Liver (tissue), 9 donors: ENCODE results near the gene RAD50. TPM values are rescaled to one million over a fixed set of nuclear protein-coding genes. Genes with fewer than 3 reads are reported as not detected.

Source experiments
- DNase-seq: peaks from one replicate; pipeline ENCODE4 v3.0.0-alpha.2; 2017; ENCODE audit warnings: low spot score
- H3K27ac ChIP-seq, 2 donors: one replicate each; pipeline ENCODE4 v1.7.0; 2013; ENCODE audit warnings: inconsistent platforms in 2 of 2, low read length in 2 of 2, control low read depth in 1 of 2, low read depth in 1 of 2, mild to moderate bottlenecking in 1 of 2
- H3K27me3 ChIP-seq, 4 donors: one replicate each; pipeline versions ENCODE4 v1.6.1 to v1.7.0; 2013; ENCODE audit warnings: low read length in 3 of 4, inconsistent platforms in 1 of 4, mild to moderate bottlenecking in 1 of 4, moderate library complexity in 1 of 4; ENCODE audit not compliant: control insufficient read depth in 4 of 4, insufficient read depth in 4 of 4
- H3K36me3 ChIP-seq, 4 donors: one replicate each; pipeline versions ENCODE4 v1.6.1 to v1.7.0; 2013; ENCODE audit warnings: low read length in 3 of 4, mild to moderate bottlenecking in 3 of 4, low read depth in 1 of 4, moderate library complexity in 1 of 4; ENCODE audit not compliant: control insufficient read depth in 4 of 4, insufficient read depth in 3 of 4
- H3K4me1 ChIP-seq, 4 donors: one replicate each; pipeline versions ENCODE4 v1.6.1 to v1.7.0; 2013; ENCODE audit warnings: low read length in 3 of 4, mild to moderate bottlenecking in 3 of 4, moderate library complexity in 1 of 4; ENCODE audit not compliant: control insufficient read depth in 4 of 4, insufficient read depth in 4 of 4
- H3K4me3 ChIP-seq, 3 donors: one replicate each; pipeline versions ENCODE4 v1.6.1 to v1.7.0; 2013; ENCODE audit warnings: low read length in 3 of 3, control low read depth in 1 of 3, low read depth in 1 of 3, mild to moderate bottlenecking in 1 of 3
- H3K9ac ChIP-seq, 2 donors: one replicate each; pipeline ENCODE4 v1.7.0; 2013; ENCODE audit warnings: low read length in 2 of 2, mild to moderate bottlenecking in 2 of 2, moderate library complexity in 2 of 2, control low read depth in 1 of 2, low read depth in 1 of 2
- H3K9me3 ChIP-seq, 4 donors: one replicate each; pipeline versions ENCODE4 v1.6.1 to v1.7.0; 2013; ENCODE audit warnings: low read length in 3 of 4; ENCODE audit not compliant: control insufficient read depth in 4 of 4
- ATF3 ChIP-seq: IDR thresholded peaks from 2 replicates; pipeline ENCODE4 v1.6.1; 2016; ENCODE audit warnings: antibody characterized with exemption
- EGR1 ChIP-seq, 2 donors: IDR thresholded peaks; 2 replicates each; pipeline ENCODE4 v1.6.1; 2016 to 2018; ENCODE audit warnings: antibody characterized with exemption in 2 of 2, low read depth in 2 of 2
- FOXA1 ChIP-seq: IDR thresholded peaks from 2 replicates; pipeline ENCODE4 v1.6.1; 2016; ENCODE audit warnings: antibody characterized with exemption
- FOXA2 ChIP-seq: IDR thresholded peaks from 2 replicates; pipeline ENCODE4 v1.6.1; 2016; ENCODE audit warnings: antibody characterized with exemption
- GABPA ChIP-seq, 2 donors: IDR thresholded peaks in 1 of 2; conservative IDR thresholded peaks in 1 of 2; 2 replicates each; pipeline ENCODE4 v1.6.1; 2016; ENCODE audit warnings: antibody characterized with exemption in 2 of 2, mild to moderate bottlenecking in 1 of 2, moderate library complexity in 1 of 2
- HNF4A ChIP-seq, 2 donors: conservative IDR thresholded peaks; 2 replicates each; pipeline ENCODE4 v1.6.1; 2016; ENCODE audit warnings: antibody characterized with exemption in 2 of 2, mild to moderate bottlenecking in 2 of 2
- HNF4G ChIP-seq: IDR thresholded peaks from 2 replicates; pipeline ENCODE4 v1.6.1; 2016; ENCODE audit warnings: antibody characterized with exemption
- JUND ChIP-seq, 2 donors: IDR thresholded peaks; 2 replicates each; pipeline ENCODE4 v1.6.1; 2016; ENCODE audit warnings: antibody characterized with exemption in 2 of 2
- MAX ChIP-seq: IDR thresholded peaks from 2 replicates; pipeline ENCODE4 v1.6.1; 2016; ENCODE audit warnings: antibody characterized with exemption
- NR2F2 ChIP-seq: IDR thresholded peaks from 2 replicates; pipeline ENCODE4 v1.6.1; 2016; ENCODE audit warnings: antibody characterized with exemption
- RAD21 ChIP-seq, 2 donors: IDR thresholded peaks; 2 replicates each; pipeline ENCODE4 v1.6.1; 2016; ENCODE audit warnings: antibody characterized with exemption in 2 of 2, mild to moderate bottlenecking in 2 of 2
- REST ChIP-seq: IDR thresholded peaks from 2 replicates; pipeline ENCODE4 v1.6.1; 2016; ENCODE audit warnings: antibody characterized with exemption, mild to moderate bottlenecking
- RXRA ChIP-seq, 2 donors: IDR thresholded peaks; 2 replicates each; pipeline ENCODE4 v1.6.1; 2017 to 2018; ENCODE audit warnings: antibody characterized with exemption in 2 of 2, mild to moderate bottlenecking in 1 of 2
- SP1 ChIP-seq: IDR thresholded peaks from 2 replicates; pipeline ENCODE4 v1.6.1; 2018; ENCODE audit warnings: antibody characterized with exemption, mild to moderate bottlenecking
- TAF1 ChIP-seq: conservative IDR thresholded peaks from 2 replicates; pipeline ENCODE4 v1.6.1; 2016; ENCODE audit warnings: antibody characterized with exemption, mild to moderate bottlenecking
- YY1 ChIP-seq: IDR thresholded peaks from 2 replicates; pipeline ENCODE4 v1.6.1; 2016; ENCODE audit warnings: antibody characterized with exemption, mild to moderate bottlenecking
- ZBTB33 ChIP-seq: IDR thresholded peaks from 2 replicates; pipeline ENCODE4 v1.6.1; 2016; ENCODE audit warnings: antibody characterized with exemption
- WGBS: extraction: QIAGEN DNeasy Blood & Tissue Kit; methylation state at CpG from one replicate; pipeline ENCODE4 v1.1.7; 2013; 5-methylcytosine and 5-hydroxymethylcytosine counted together
- polyA plus RNA-seq, 2 donors: library from polyadenylated mRNA; stranded (reverse) in 1 of 2; unstranded in 1 of 2; fragments of 200-250 nt in 1 of 2; fragments of >200 nt in 1 of 2; fragmentation: Nextera tagmentation in 1 of 2; extraction: Ambion mirVana in 1 of 2; gene quantifications; one replicate each; pipeline versions ENCODE4 v1.2.1 to v1.2.3, GENCODE V29; 2013 to 2015
- total RNA-seq, 2 donors: library from RNA; depleted of rRNA; stranded (reverse); fragments of >200 nt; gene quantifications; one replicate each; pipeline ENCODE4 v1.2.3, GENCODE V29; 2014
- TF ChIP-seq, protein P1 (sequence below): fragments of 150-350 bp; IDR thresholded peaks from 2 replicates; pipeline ENCODE4 v1.5.1; 2017; ENCODE audit warnings: improper control_type of control experiment, low read depth, low read length; ENCODE audit not compliant: missing input control
- donor health status: healthy.
- donor health status: healthy.
- donor health status: healthy.
- donor health status: healthy.
- donor health status: healthy.

The RAD50 gene
- total and polyA plus RNA-seq, 4 donors, result 6.1 to 18.7 (median 14.9) TPM

- H3K27ac ChIP-seq, result no peak overlapping the region
- no peak for TF ChIP-seq NR2F2
- TF ChIP-seq MAX, result no peak
- no peak for TF ChIP-seq REST
- TF ChIP-seq ZBTB33, result no peak
- no peak for TF ChIP-seq GABPA (IDR thresholded peaks at IDR 0.05 in 1 of 2, conservative IDR thresholded peaks at IDR 0.05 in 1 of 2)
- no peak for TF ChIP-seq ATF3
- no peak for TF ChIP-seq FOXA2
- TF ChIP-seq SP1, result no peak
- TF ChIP-seq EGR1 (IDR thresholded peaks at IDR 0.05; ENCODE audit: low read depth in 2 of 2), result no peak
- TF ChIP-seq JUND (IDR thresholded peaks at IDR 0.05), result no peak
- DNase-seq, result no peak
- no peaks in the 10 kb centered on the region for H3K27me3 ChIP-seq
- no peak overlapping the region for H3K4me3 ChIP-seq
- no peaks in the 10 kb centered on the region for H3K9me3 ChIP-seq
- WGBS, result 98% methylated on average over 3 of the region's 3 CpGs
- H3K4me1 ChIP-seq, result peaks cover 0 to 1% (median 0%) of the 10 kb centered on the region in 4 donors
- H3K36me3 ChIP-seq, result peaks cover 0 to 44% (median 39%) of the 10 kb centered on the region in 4 donors
- no peak overlapping the region for H3K9ac ChIP-seq
Measured at GRCh38 chr5:132594170-132594569, 37.4 kb downstream of the RAD50 start.

DNA sequence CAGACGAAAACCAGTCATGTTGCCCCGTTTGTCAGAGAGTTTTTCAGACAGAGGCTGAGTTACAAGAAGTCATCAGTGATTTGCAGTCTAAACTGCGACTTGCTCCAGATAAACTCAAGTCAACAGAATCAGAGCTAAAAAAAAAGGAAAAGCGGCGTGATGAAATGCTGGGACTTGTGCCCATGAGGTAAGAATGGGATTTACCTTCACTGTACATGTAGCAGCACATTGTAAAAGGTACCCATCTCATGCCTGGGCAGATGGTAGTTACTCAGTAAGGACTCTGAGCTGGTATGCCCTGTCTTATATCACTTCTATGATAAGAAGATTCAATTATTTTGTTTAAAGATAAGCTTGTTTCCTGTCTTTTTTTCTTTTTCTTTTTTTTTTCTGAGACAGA lies 38.8 kb downstream of the RAD50 start:
- Histone ChIP-seq H3K27me3 (no peaks in the 10 kb centered on the region), H3K36me3 (peaks cover 2 to 45% (median 39%) of the 10 kb centered on the region in 4 donors)
- TF ChIP-seq RAD21 (IDR thresholded peaks at IDR 0.05) (no peak), GABPA (IDR thresholded peaks at IDR 0.05 in 1 of 2, conservative IDR thresholded peaks at IDR 0.05 in 1 of 2) (no peak), FOXA1 (no peak), REST (no peak), EGR1 (IDR thresholded peaks at IDR 0.05; ENCODE audit: low read depth in 2 of 2) (no peak), SP1 (no peak), YY1 (no peak), FOXA2 (no peak), HNF4A (conservative IDR thresholded peaks at IDR 0.05) (no peak), ATF3 (no peak), TAF1 (no peak), RXRA (IDR thresholded peaks at IDR 0.05) (no peak), HNF4G (no peak), NR2F2 (no peak), JUND (IDR thresholded peaks at IDR 0.05) (no peak), MAX (no peak)
- TF ChIP-seq, protein P1, sequence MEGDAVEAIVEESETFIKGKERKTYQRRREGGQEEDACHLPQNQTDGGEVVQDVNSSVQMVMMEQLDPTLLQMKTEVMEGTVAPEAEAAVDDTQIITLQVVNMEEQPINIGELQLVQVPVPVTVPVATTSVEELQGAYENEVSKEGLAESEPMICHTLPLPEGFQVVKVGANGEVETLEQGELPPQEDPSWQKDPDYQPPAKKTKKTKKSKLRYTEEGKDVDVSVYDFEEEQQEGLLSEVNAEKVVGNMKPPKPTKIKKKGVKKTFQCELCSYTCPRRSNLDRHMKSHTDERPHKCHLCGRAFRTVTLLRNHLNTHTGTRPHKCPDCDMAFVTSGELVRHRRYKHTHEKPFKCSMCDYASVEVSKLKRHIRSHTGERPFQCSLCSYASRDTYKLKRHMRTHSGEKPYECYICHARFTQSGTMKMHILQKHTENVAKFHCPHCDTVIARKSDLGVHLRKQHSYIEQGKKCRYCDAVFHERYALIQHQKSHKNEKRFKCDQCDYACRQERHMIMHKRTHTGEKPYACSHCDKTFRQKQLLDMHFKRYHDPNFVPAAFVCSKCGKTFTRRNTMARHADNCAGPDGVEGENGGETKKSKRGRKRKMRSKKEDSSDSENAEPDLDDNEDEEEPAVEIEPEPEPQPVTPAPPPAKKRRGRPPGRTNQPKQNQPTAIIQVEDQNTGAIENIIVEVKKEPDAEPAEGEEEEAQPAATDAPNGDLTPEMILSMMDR, result no peak

More for the DNA sequence above, 38.8 kb downstream of the RAD50 start:
- no peaks in the 10 kb centered on the region for H3K9me3 ChIP-seq
- DNase-seq, result no peak
- no peak overlapping the region for H3K4me3 ChIP-seq
- WGBS, result 94% methylated on average over 5 of the region's 5 CpGs
- H3K9ac ChIP-seq, result no peak overlapping the region
- H3K27ac ChIP-seq, result no peak overlapping the region
- no peaks in the 10 kb centered on the region for H3K4me1 ChIP-seq
